Stimulated activated naive CD8-positive, alpha-beta T cell treated with anti-CD3 and anti-CD28 coated beads, Interleukin-15, amount 100 ng/mL, for 72 hours (primary cell): ENCODE results near the gene EPC1.

Experiments
- ATAC-seq: fragments of 150-1000 bp; cut with Tn5 transposase; 2 replicates; pipeline ENCODE4 v1.10.0; 2021; ENCODE audit warnings: mild to moderate bottlenecking, moderate library complexity
- DNase-seq, 2 donors: peaks; one replicate each; pipeline ENCODE4 v3.0.0; 2021 to 2022
- H3K27ac Mint-ChIP-seq, 2 donors: one replicate each; pipeline ENCODE4 v1.8.0; 2022; ENCODE audit warnings: mild to moderate bottlenecking in 2 of 2, mixed read lengths in 2 of 2, moderate library complexity in 2 of 2
- H3K27me3 Mint-ChIP-seq: one replicate; pipeline ENCODE4 v1.8.0; 2022; ENCODE audit warnings: mixed read lengths
- H3K4me1 Mint-ChIP-seq: one replicate; pipeline ENCODE4 v1.8.0; 2022; ENCODE audit warnings: mild to moderate bottlenecking, mixed read lengths
- H3K4me3 Mint-ChIP-seq, 2 donors: one replicate each; pipeline ENCODE4 v1.8.0; 2022; ENCODE audit warnings: mild to moderate bottlenecking in 2 of 2, mixed read lengths in 2 of 2, moderate library complexity in 1 of 2
- H3K9me3 Mint-ChIP-seq, 2 donors: one replicate each; pipeline ENCODE4 v1.8.0; 2022; ENCODE audit warnings: mixed read lengths in 2 of 2

The EPC1 gene

DNA sequence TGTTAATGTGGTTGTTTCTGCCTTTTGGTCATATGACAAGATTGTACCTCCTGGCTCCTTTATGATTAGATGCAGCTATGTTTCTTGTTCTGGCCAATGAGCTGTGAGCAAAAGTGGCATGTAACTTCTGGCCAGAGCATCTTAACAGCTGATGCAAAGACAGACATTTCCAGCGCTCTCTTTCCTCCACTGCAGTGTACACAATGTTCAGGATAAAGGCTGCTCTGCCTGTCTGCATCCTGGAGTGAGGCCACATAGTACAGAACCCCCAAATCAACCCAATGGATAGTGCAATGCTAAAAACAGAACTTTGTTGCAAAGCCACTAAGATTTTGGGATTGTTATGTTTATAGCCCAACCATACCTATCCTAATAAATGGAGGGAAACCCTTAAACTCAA lies 17.9 kb downstream of the EPC1 start:
- no peak for ATAC-seq
- no peak for DNase-seq
- peak overlapping the region; percentile 44 to 53 for H3K4me3 Mint-ChIP-seq

DNA sequence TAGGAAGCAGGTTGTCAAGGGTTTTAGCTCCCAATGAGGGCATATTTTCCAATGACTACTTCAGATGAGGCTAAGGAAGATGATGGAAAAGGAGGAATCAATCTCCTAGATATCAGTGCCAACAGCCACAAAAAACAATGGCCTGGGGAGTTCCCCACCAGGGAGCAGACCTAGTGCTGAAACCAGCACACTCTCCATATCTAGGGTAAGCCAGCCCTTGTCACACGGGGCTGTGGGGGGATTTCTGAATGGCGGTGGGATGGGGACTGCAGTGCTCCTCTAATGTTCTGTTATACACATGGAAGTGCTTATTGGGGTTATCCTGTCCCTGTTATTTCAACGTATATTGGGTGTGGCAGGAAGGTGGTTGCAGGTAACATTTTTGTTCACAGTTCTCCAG lies 18.5 kb downstream of the EPC1 start:
- peak overlapping the region; percentile 44 to 53 for H3K4me3 Mint-ChIP-seq
- peak overlapping the region in 1 of 2 donors; percentile 83 for H3K27ac Mint-ChIP-seq
- H3K9me3 Mint-ChIP-seq, result no peaks in the 10 kb centered on the region
- DNase-seq (no peak), ATAC-seq (no peak)
- H3K27me3 Mint-ChIP-seq, result no peaks in the 10 kb centered on the region
- peaks cover 72% of the 10 kb centered on the region for H3K4me1 Mint-ChIP-seq

More for the DNA sequence above, 17.9 kb downstream of the EPC1 start:
- Mint-ChIP-seq H3K4me1 (peaks cover 78% of the 10 kb centered on the region), H3K27ac (peak overlapping the region in 1 of 2 donors; percentile 83), H3K27me3 (no peaks in the 10 kb centered on the region), H3K9me3 (no peaks in the 10 kb centered on the region)

DNA sequence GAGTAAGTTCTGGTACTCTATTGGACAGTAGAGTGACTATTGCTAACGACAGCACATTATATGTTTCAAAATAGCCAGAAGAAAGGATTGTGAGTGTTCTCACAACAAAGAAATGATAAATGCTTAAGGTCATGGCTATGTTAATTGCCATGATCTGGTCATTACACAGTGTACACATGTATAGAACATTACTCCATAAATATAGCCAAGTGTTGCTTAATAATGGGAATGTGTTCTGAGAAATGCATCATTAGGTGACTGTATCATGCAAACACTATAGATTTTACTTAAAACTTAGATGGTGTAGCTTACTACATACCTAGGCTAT lies 19.6 kb downstream of the EPC1 start:
- ATAC-seq, result no peak
- H3K27ac Mint-ChIP-seq, result no peak overlapping the region
- no peak for DNase-seq
- H3K4me1 Mint-ChIP-seq, result peaks cover 67% of the 10 kb centered on the region
- H3K9me3 Mint-ChIP-seq, result no peaks in the 10 kb centered on the region
- no peaks in the 10 kb centered on the region for H3K27me3 Mint-ChIP-seq
- peak overlapping the region in 1 of 2 donors; percentile 24 for H3K4me3 Mint-ChIP-seq

DNA sequence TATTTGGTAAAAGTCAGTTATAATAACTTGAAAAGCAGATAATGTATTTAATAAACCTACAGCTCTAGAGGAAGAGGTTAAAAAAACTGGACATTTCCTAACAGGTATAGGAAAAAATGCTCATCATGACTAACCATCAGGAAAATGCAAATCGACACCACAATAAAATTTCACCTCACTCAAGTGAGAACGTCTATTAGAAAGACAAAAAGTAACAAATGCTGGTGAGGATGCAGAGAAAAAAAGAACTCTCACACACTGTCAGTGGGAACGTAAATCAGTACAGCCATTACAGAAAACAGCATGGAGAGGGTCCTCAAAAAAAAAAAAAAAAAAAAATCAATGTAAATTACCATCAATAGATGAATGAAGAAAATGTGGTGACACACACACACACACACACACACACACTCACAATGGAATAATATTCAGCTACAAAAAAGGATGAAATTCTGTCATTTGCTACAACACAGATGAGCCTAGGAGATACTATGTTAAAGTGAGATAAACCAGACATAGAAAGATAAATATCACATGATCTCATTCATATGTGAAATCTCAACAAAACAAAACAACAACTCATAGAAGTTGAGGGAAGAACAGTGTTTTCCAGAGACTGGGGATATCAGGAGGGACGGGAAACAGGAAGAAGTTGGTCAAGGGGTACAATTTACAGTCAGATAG lies 20.1 kb downstream of the EPC1 start:
- peak overlapping the region in 1 of 2 donors; percentile 2 for H3K27ac Mint-ChIP-seq
- DNase-seq, result no peak
- H3K4me3 Mint-ChIP-seq, result peak overlapping the region; percentile 9 to 24
- H3K27me3 Mint-ChIP-seq, result no peaks in the 10 kb centered on the region
- H3K9me3 Mint-ChIP-seq, result no peaks in the 10 kb centered on the region
- ATAC-seq, result no peak
- peaks cover 62% of the 10 kb centered on the region for H3K4me1 Mint-ChIP-seq

DNA sequence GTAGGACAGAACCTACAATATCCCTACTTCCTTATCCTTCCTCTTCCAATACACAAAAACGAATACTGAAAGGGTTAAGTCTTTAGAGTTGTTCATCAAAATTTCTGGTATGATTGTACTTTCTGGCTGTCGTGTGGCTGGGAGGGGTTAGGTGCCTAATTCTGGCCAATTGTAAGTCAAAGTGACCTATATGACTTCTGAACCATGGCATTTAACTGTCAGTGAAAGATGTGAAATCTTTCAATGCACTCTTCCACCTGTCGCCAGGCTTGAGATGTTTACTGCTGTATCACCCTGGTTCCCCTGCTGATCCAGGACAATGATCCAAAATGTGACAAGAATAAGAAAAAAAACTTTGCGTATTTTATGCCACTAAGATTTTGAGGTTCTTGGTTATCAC lies 20.8 kb downstream of the EPC1 start:
- ATAC-seq, result peak; percentile 52

DNA sequence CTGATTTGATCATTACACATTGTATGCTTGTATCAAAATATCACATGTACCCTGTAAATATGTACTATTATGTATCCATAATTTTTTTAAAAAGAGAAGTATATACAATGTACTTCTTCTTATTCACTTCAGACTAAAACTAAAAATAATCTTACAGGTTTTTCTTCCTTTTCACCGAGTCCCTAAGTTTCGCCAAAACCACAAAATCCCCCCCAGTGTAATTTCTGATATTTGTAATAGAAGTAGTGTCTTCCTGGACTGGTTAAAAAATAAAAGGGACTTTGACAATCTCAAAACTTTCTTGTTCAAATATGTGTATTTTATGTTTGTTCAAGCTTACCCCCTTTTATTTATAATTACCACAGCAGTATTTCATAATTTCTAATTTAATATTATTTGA lies 23.9 kb downstream of the EPC1 start:
- H3K27ac Mint-ChIP-seq, result no peak overlapping the region
- H3K4me3 Mint-ChIP-seq, result no peak overlapping the region
- ATAC-seq, result no peak
- peaks cover 65% of the 10 kb centered on the region for H3K4me1 Mint-ChIP-seq
- no peaks in the 10 kb centered on the region for H3K27me3 Mint-ChIP-seq
- no peak for DNase-seq
- H3K9me3 Mint-ChIP-seq, result no peaks in the 10 kb centered on the region

More for the DNA sequence above, 20.8 kb downstream of the EPC1 start:
- Mint-ChIP-seq H3K27ac (no peak overlapping the region), H3K9me3 (no peaks in the 10 kb centered on the region), H3K27me3 (no peaks in the 10 kb centered on the region), H3K4me1 (peaks cover 64% of the 10 kb centered on the region), H3K4me3 (no peak overlapping the region)
- no peak for DNase-seq

DNA sequence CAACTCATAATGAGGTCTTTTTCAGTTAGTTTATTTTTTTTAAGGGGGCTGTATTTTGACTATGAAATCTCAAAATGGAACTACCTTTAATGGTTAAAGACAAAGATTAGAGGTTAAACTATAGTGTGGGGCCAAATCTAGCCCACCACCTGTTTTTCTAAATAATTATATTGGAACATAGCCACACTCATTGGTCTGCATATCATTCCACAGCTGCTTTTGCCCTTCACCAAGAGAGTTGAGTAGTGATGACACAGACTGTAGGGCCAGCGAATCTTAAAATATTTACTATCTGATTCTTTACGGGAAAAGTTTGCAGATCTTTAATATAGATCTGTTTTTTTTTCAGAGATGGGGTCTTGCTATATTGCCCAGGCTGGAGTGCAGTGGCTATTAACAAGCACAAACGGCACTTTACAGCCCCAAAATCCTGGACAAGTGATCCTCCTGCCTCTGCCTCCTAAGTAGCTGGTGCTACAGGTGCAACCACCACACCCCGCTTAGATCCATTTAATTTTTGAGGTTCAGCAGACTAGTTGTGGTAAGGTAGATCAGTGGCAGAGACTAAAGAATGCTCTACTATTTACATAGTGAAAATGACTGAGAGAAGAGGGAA lies 25.8 kb downstream of the EPC1 start:
- H3K4me3 Mint-ChIP-seq, result no peak overlapping the region

DNA sequence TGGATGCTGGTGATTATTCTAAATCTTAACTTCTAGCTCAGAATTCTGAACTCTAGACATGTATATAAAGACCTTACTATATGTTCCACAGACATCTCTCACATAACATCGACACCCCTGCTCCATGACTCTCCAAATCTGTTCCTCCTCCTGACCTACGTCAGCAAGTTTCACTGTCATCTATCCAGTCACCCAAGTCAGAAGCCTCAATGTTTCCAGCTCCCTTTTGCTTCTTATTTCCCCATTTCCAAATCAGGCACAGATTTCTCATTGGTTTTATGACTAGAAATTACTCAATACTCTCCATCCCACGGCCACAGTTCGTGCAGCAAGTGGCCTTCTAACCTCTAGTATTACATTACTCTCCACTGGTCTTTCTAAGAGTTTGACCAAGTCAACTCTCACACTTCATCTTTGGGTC lies 28.5 kb downstream of the EPC1 start:
- DNase-seq (peak in 1 of 2 donors; percentile 20), ATAC-seq (peak; percentile 69)
- no peaks in the 10 kb centered on the region for H3K9me3 Mint-ChIP-seq
- H3K27ac Mint-ChIP-seq, result peak overlapping the region; percentile 1 to 22
- peaks cover 78% of the 10 kb centered on the region for H3K4me1 Mint-ChIP-seq
- no peaks in the 10 kb centered on the region for H3K27me3 Mint-ChIP-seq
- H3K4me3 Mint-ChIP-seq, result peak overlapping the region; percentile 36 to 44

More for the DNA sequence above, 25.8 kb downstream of the EPC1 start:
- no peak overlapping the region for H3K27ac Mint-ChIP-seq
- no peak for DNase-seq
- ATAC-seq, result no peak
- H3K27me3 Mint-ChIP-seq, result no peaks in the 10 kb centered on the region
- no peaks in the 10 kb centered on the region for H3K9me3 Mint-ChIP-seq
- peaks cover 65% of the 10 kb centered on the region for H3K4me1 Mint-ChIP-seq

DNA sequence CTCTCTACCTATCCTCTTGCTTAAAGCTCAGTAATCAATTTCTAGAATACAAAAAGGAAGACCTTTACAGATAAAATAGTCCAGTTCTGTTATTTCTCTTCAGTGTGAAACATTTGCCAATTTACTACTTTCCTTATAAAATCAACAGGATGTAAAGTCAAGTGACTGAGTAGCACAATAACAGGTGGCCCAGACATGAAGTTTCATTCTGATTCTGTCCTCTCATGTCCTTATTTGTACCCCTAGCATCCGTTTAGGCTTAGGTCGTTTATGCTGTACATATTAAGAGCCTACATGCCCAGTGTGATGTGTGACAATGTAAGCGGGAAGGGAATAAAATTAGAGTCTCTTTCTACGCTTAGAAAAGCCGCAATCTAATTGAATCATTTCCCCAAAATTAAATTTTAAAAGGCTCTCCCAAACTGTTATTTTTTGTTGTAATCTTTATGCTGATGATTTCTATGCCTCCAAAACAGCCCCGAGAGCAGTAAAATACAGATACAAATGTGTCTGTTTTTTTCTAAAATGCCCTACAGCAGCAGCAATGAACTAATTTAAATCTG lies 29.1 kb downstream of the EPC1 start:
- ATAC-seq (peak; percentile 98), DNase-seq (no peak)
- peaks cover 83% of the 10 kb centered on the region for H3K4me1 Mint-ChIP-seq
- H3K27me3 Mint-ChIP-seq, result no peaks in the 10 kb centered on the region
- peak overlapping the region in 1 of 2 donors; percentile 44 for H3K4me3 Mint-ChIP-seq
- no peaks in the 10 kb centered on the region for H3K9me3 Mint-ChIP-seq
- peak overlapping the region in 1 of 2 donors; percentile 34 for H3K27ac Mint-ChIP-seq

DNA sequence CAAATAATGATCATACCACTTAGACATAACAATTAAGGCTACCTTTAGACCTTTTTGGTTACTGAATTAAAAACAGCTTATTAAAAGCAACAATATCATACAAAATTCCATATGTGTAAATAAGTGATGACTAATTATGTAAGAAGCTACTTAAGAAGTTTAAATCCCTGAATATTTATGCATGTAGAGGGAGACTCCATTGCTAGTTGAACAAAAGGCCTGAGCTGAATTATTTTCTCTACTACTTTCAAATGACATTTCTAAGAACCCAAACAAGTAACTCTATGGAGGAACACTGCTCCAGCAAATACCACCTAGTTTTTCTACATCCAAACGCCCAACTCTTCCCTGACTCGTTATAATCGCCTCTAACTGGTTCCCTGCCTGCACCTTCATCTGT lies 31.5 kb downstream of the EPC1 start:
- DNase-seq, result no peak
- Mint-ChIP-seq H3K9me3 (no peaks in the 10 kb centered on the region), H3K27me3 (no peaks in the 10 kb centered on the region), H3K4me1 (peaks cover 67% of the 10 kb centered on the region), H3K27ac (no peak overlapping the region), H3K4me3 (no peak overlapping the region)
- ATAC-seq, result no peak

DNA sequence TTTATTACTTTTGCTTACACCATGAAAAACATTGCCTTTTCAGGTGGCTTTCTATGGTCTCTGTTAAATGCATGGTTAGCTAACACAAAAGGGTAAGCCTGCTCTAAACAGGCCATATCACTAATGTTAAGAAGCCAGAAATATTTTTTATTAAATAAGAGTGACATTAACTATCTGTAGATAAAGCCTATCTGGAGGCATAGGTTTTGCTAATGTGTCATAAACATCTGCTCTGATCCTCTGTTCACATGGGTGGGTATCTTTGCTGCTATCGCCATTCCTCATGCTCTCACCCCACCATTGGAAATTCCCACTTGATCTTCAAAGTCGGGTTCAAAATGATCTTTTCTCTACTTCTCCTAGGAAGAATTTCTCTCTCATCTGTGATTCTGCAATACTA lies 32.4 kb downstream of the EPC1 start:
- peak overlapping the region in 1 of 2 donors; percentile 11 for H3K4me3 Mint-ChIP-seq
- ATAC-seq, result no peak
- H3K9me3 Mint-ChIP-seq, result no peaks in the 10 kb centered on the region

DNA sequence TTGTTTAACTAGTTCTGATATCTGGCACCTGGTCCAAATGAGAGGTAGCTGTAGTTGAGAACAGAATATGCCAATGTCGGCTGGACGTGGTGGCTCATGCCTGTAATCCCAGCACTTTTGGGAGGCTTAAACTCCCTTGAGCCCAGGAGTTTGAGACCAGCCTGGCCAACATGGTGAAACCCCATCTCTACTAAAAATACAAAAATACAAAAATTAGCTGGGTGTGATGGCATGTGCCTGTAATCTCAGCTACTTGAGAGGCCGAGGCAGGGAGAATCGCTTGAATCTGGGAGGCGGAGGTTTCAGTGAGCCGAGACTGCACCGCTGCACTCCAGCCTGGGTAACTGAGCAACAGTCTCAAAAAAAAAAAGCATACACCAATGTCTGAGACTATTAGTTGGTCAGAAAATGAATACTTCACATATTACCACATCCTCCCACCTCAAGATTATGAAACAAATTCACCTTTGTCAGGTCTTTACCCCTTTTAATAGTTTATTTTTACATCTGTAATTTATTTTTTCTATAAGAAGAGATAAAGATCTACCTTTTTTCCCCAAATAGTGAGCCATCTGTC lies 38.8 kb downstream of the EPC1 start:
- ATAC-seq, result peak; percentile 77
- no peak overlapping the region for H3K27ac Mint-ChIP-seq
- H3K4me3 Mint-ChIP-seq, result no peak overlapping the region
- H3K4me1 Mint-ChIP-seq, result peaks cover 49% of the 10 kb centered on the region
- no peak for DNase-seq
- H3K9me3 Mint-ChIP-seq, result no peaks in the 10 kb centered on the region
- H3K27me3 Mint-ChIP-seq, result no peaks in the 10 kb centered on the region

More for the DNA sequence above, 32.4 kb downstream of the EPC1 start:
- Mint-ChIP-seq H3K4me1 (peaks cover 60% of the 10 kb centered on the region), H3K27ac (peak overlapping the region in 1 of 2 donors; percentile 55), H3K27me3 (no peaks in the 10 kb centered on the region)
- no peak for DNase-seq

DNA sequence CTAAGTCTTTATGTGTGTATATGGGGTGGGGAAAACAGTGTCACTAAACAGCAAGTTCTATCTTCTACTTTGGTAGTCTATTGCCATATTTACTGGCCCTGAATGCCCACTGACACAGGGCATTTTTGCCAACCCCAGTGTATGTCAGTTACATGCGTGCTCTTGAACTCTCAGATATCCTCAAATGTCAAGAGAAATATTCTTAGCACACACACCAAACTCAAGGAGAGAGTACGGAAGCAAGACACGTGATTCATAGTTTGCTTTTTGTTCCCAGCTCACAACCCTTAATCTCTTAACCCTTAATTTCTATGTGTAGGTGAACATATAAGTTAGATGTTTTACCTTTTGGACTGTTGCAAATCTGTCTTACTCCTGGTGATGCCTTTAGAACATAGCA lies 39.3 kb downstream of the EPC1 start:
- Mint-ChIP-seq H3K9me3 (no peaks in the 10 kb centered on the region), H3K4me1 (peaks cover 48% of the 10 kb centered on the region), H3K4me3 (no peak overlapping the region), H3K27ac (peak overlapping the region in 1 of 2 donors; percentile 61), H3K27me3 (no peaks in the 10 kb centered on the region)
- DNase-seq (no peak), ATAC-seq (no peak)

DNA sequence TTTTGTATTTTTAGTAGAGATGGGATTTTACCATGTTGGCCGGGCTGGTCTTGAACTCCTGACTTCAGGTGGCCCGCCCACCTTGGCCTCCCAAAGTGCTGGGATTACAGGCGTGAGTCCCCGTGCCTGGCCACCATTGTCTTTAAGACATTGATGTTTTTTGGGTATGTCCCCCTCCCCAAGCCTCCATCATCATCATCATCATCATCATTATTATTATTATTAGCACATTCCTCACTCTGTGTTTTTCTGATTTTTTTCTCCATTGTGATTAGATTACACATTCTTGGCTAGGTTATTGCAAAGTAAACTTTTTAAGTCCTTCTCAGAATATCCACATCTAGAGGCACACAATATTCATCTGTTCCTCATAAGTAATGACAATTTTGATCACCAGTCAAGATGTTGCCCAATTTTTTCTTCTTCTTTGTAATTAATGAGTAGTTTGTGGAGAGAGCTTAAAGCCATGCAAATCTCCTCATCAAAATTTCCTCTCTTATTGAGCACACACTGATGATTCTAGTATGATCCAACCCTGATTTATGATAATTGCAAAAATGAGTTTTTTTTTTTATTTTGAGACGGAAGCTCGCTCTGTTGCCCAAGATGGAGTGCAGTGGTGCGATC lies 47.5 kb downstream of the EPC1 start:
- DNase-seq (no peak), ATAC-seq (no peak)
- no peaks in the 10 kb centered on the region for H3K27me3 Mint-ChIP-seq
- peak overlapping the region; percentile 30 to 83 for H3K27ac Mint-ChIP-seq
- peak overlapping the region in 1 of 2 donors; percentile 8 for H3K4me3 Mint-ChIP-seq
- H3K9me3 Mint-ChIP-seq, result no peaks in the 10 kb centered on the region
- H3K4me1 Mint-ChIP-seq, result peaks cover 70% of the 10 kb centered on the region

DNA sequence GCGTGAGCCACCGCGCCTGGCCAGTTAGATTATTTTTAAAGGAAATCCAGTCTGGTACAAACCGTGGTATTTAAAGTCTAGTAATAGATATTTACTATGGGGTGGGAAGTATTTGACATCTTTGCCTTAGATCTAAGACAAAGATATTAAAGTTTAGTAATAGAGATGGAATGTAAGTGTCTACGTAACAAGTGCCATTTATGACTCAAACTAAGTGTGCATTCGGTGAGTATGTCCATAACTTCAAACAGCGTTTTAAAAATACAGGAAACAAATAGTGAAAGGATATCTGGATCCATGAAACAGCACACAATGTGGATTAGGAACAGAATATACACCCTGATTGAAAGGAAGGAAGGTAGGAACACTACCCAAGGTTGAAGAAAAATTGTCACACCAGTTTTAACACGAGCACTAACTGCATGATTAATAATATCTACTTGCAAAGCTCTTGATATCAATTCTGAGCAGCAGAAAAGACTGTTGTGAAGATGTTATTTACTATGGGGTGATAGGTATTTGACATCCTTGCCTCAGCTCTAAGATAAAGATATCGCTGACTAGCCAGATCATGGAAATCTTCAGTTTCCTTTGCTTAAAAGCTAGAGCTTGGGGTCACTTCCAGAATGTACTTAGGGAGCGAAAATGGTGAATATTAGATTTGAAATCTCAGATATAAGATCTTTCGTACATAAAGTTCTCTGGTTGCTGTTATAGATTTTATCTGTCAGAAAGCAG lies 48.7 kb downstream of the EPC1 start:
- Mint-ChIP-seq H3K27me3 (no peaks in the 10 kb centered on the region), H3K9me3 (no peaks in the 10 kb centered on the region), H3K4me1 (peaks cover 64% of the 10 kb centered on the region), H3K27ac (peak overlapping the region in 1 of 2 donors; percentile 61), H3K4me3 (peak overlapping the region in 1 of 2 donors; percentile 15)
- DNase-seq, result no peak
- no peak for ATAC-seq
